H1 (cell line): Measurements from ENCODE around the gene EEF2K. TPM values are rescaled to one million over a fixed set of nuclear protein-coding genes. Genes with fewer than 3 reads are reported as not detected.

Experiments used
- CTCF ChIA-PET: fragments of 300-600 bp; sonication (Branson Sonifier 250); formaldehyde crosslinking; loops from one replicate; lab custom pipeline; 2021; ENCODE audit not compliant: partially characterized antibody; lab: Charles Lee
- POLR2A ChIA-PET: fragments of 300-600 bp; sonication (Branson Sonifier 250); formaldehyde crosslinking; loops from one replicate; lab custom pipeline; 2021; ENCODE audit warnings: inconsistent platforms; ENCODE audit not compliant: partially characterized antibody; lab: Charles Lee
- DNase-seq, 2 experiments: peaks; one replicate each; pipeline versions ENCODE4 v3.0.0 to v3.0.0-alpha.2; 2010 to 2022; ENCODE audit warnings: low spot score in 2 of 2, low read depth in 1 of 2, mixed read lengths in 1 of 2
- FAIRE-seq: peaks from 2 replicates; lab custom pipeline; 2011; peaks lifted over from hg19 to GRCh38; lab: Jason Lieb, UNC
- H2AFZ ChIP-seq: 2 replicates; pipeline ENCODE4 v1.8.1; 2012; ENCODE audit warnings: low read length, inconsistent platforms
- H2AK5ac ChIP-seq: 2 replicates; pipeline ENCODE4 v1.6.1; 2013; ENCODE audit warnings: low read depth, low read length
- H2BK120ac ChIP-seq: replicated peaks from 2 replicates; pipeline ENCODE3; 2013; ENCODE audit warnings: low read depth, low read length, inconsistent platforms
- H2BK12ac ChIP-seq: 2 replicates; pipeline ENCODE4 v1.6.1; 2013; ENCODE audit warnings: low read depth, low read length
- H2BK15ac ChIP-seq: 2 replicates; pipeline ENCODE4 v1.6.1; 2013; ENCODE audit warnings: low read length
- H2BK20ac ChIP-seq: 2 replicates; pipeline ENCODE4 v1.6.1; 2013; ENCODE audit warnings: low read length
- H2BK5ac ChIP-seq: 2 replicates; pipeline ENCODE4 v1.6.1; 2013; ENCODE audit warnings: low read depth, low read length
- H3K14ac ChIP-seq: 2 replicates; pipeline ENCODE4 v1.6.1; 2013; ENCODE audit warnings: inconsistent platforms; ENCODE audit not compliant: insufficient read length
- H3K18ac ChIP-seq: 2 replicates; pipeline ENCODE4 v1.6.1; 2013; ENCODE audit warnings: low read length; ENCODE audit errors: extremely low read depth
- H3K23ac ChIP-seq: 2 replicates; pipeline ENCODE4 v1.6.1; 2013; ENCODE audit warnings: inconsistent platforms; ENCODE audit not compliant: insufficient read length
- H3K23me2 ChIP-seq: 2 replicates; pipeline ENCODE4 v1.6.1; 2013; ENCODE audit warnings: low read depth, low read length
- H3K27ac ChIP-seq: 2 replicates; pipeline ENCODE4 v1.6.1; 2011; ENCODE audit warnings: low read depth, low read length, inconsistent platforms
- H3K27me3 ChIP-seq, 4 experiments: replicated peaks in 1 of 4; 1 replicate in 1 of 4; 2 replicates in 3 of 4; pipeline versions ENCODE4 v1.6.1 to v1.8.1; 2011 to 2013; ENCODE audit warnings: low read length in 3 of 4, mild to moderate bottlenecking in 3 of 4, inconsistent platforms in 2 of 4, mixed read lengths in 2 of 4, moderate library complexity in 1 of 4; ENCODE audit not compliant: control insufficient read depth in 3 of 4, insufficient read depth in 3 of 4; ENCODE audit errors: extremely low read depth in 1 of 4
- H3K36me3 ChIP-seq, 4 experiments: 2 replicates each; pipeline versions ENCODE4 v1.6.1 to v1.8.1; 2011 to 2013; ENCODE audit warnings: mild to moderate bottlenecking in 4 of 4, low read length in 3 of 4, moderate library complexity in 2 of 4, control low read depth in 1 of 4, inconsistent platforms in 1 of 4; ENCODE audit not compliant: insufficient read depth in 4 of 4, control insufficient read depth in 2 of 4
- H3K4ac ChIP-seq: replicated peaks from 2 replicates; pipeline ENCODE3; 2013; ENCODE audit warnings: low read length, low read depth, mixed read lengths, inconsistent platforms; ENCODE audit not compliant: insufficient read length
- H3K4me1 ChIP-seq, 4 experiments: replicated peaks in 1 of 4; 1 replicate in 1 of 4; 2 replicates in 3 of 4; pipeline versions ENCODE4 v1.6.1 to v1.8.1; 2011 to 2013; ENCODE audit warnings: low read length in 3 of 4, inconsistent platforms in 2 of 4, mixed read lengths in 1 of 4; ENCODE audit not compliant: insufficient read depth in 4 of 4, control insufficient read depth in 3 of 4
- H3K4me2 ChIP-seq, 2 experiments: 2 replicates each; pipeline versions ENCODE4 v1.6.1 to v1.8.1; 2011 to 2013; ENCODE audit warnings: low read depth in 2 of 2, low read length in 2 of 2, control low read depth in 1 of 2, inconsistent platforms in 1 of 2, mild to moderate bottlenecking in 1 of 2; ENCODE audit not compliant: insufficient read depth in 1 of 2
- H3K4me3 ChIP-seq, 4 experiments: fragments of 200-600, 300-600 bp in 1 of 4; sonication (generic), shearing (Covaris generic), sonication (Bioruptor Twin) in 1 of 4; 2 replicates each; pipeline versions ENCODE4 v1.5.1 to v1.8.1; 2011 to 2016; ENCODE audit warnings: low read length in 4 of 4, low read depth in 3 of 4, control low read depth in 2 of 4, inconsistent platforms in 2 of 4, mild to moderate bottlenecking in 2 of 4, mixed read lengths in 1 of 4, moderate library complexity in 1 of 4; ENCODE audit not compliant: insufficient read depth in 2 of 4; ENCODE audit errors: extremely low read depth in 1 of 4
- H3K56ac ChIP-seq: replicated peaks from 2 replicates; pipeline ENCODE3; 2013; ENCODE audit warnings: low read depth, mild to moderate bottlenecking, mixed read lengths, low read length, inconsistent platforms; ENCODE audit not compliant: insufficient read length
- H3K79me1 ChIP-seq: 2 replicates; pipeline ENCODE4 v1.6.1; 2013; ENCODE audit warnings: low read depth, low read length, control low read depth
- H3K79me2 ChIP-seq, 2 experiments: 2 replicates each; pipeline versions ENCODE4 v1.6.1 to v1.8.1; 2012 to 2013; ENCODE audit warnings: low read length in 2 of 2, mild to moderate bottlenecking in 2 of 2, inconsistent platforms in 1 of 2; ENCODE audit not compliant: insufficient read depth in 2 of 2, control insufficient read depth in 1 of 2
- H3K9ac ChIP-seq, 4 experiments: replicated peaks in 1 of 4; 1 replicate in 1 of 4; 2 replicates in 3 of 4; pipeline versions ENCODE4 v1.6.1 to v1.8.1; 2011 to 2013; ENCODE audit warnings: low read depth in 3 of 4, low read length in 3 of 4, control low read depth in 2 of 4, mild to moderate bottlenecking in 2 of 4, moderate library complexity in 2 of 4, inconsistent platforms in 1 of 4; ENCODE audit errors: extremely low read depth in 1 of 4
- H3K9me3 ChIP-seq, 2 experiments: 2 replicates each; pipeline versions ENCODE4 v1.6.1 to v1.8.1; 2012 to 2013; ENCODE audit warnings: mild to moderate bottlenecking in 2 of 2, moderate library complexity in 2 of 2, control low read depth in 1 of 2, inconsistent platforms in 1 of 2, low read depth in 1 of 2, low read length in 1 of 2, mixed read lengths in 1 of 2; ENCODE audit not compliant: insufficient read depth in 2 of 2
- H4K20me1 ChIP-seq, 2 experiments: replicated peaks in 1 of 2; 2 replicates each; pipeline versions ENCODE3 to v1.8.1; 2011 to 2013; ENCODE audit warnings: inconsistent platforms in 2 of 2, low read length in 2 of 2, mild to moderate bottlenecking in 1 of 2; ENCODE audit not compliant: insufficient read depth in 2 of 2, control insufficient read depth in 1 of 2
- H4K5ac ChIP-seq: 2 replicates; pipeline ENCODE4 v1.6.1; 2013; ENCODE audit warnings: low read length, low read depth, mixed read lengths, inconsistent platforms; ENCODE audit not compliant: insufficient read length
- H4K8ac ChIP-seq: 2 replicates; pipeline ENCODE4 v1.8.0; 2013; ENCODE audit warnings: mild to moderate bottlenecking, moderate library complexity, low read length, inconsistent platforms; ENCODE audit not compliant: insufficient read depth; ENCODE audit errors: extremely low read depth
- H4K91ac ChIP-seq: replicated peaks from 2 replicates; pipeline ENCODE3; 2013; ENCODE audit warnings: low read length, mixed read lengths, inconsistent platforms; ENCODE audit not compliant: insufficient read length
- WGBS, 2 experiments: shearing (Covaris generic) in 1 of 2; methylation state at CpG; one replicate each; pipeline versions ENCODE4 v1.1.6 to v1.1.7; 2013 to 2015; ENCODE audit warnings: low lambda C conversion rate in 2 of 2, mixed read lengths in 2 of 2, inconsistent platforms in 1 of 2, low coverage in 1 of 2, missing lambda C conversion rate in 1 of 2; ENCODE audit not compliant: insufficient replicate concordance in 2 of 2, insufficient coverage in 1 of 2, insufficient read length in 1 of 2; ENCODE audit errors: extremely low coverage in 1 of 2, missing lambda C conversion rate in 1 of 2; 5-methylcytosine and 5-hydroxymethylcytosine counted together
- polyA plus RNA-seq, 7 experiments: library from polyadenylated mRNA; depleted of rRNA in 3 of 7; stranded (reverse) in 5 of 7; unstranded in 2 of 7; fragments of >200 nt in 5 of 7; fragments of 200-250 nt in 2 of 7; gene quantifications; 1 replicate in 5 of 7; 2 replicates in 1 of 7; 4 replicates in 1 of 7; pipeline versions ENCODE4 v1.2.1 to v1.2.3, GENCODE V29; 2011 to 2013; ENCODE audit warnings: missing spikeins in 2 of 7, mixed read lengths in 2 of 7
- total RNA-seq: library from RNA; stranded (reverse); fragmentation: NEBNext Ultra II Directional; extraction: Animal tissue kit (Norgen Biotek cat#: 25700); gene quantifications from 2 replicates; pipeline ENCODE4 v1.2.1, GENCODE V29; 2021

The EEF2K gene
- total and polyA plus RNA-seq, 2 of the 8 experiments (the other 6 are each of a cell fraction or from before 2014, with no cell fraction given), result 14.9 to 30.2 TPM

GRCh38 chr16:22214889-22215288 is 8.8 kb downstream of the EEF2K start:
- H3K9me3 ChIP-seq, result peaks cover 0 to 6% of the 10 kb centered on the region in 2 experiments; a peak in 1 of 4 replicates
- 79% methylated on average over 3 of the region's 3 CpGs; no CpG with 5 or more reads in 1 of the 2 experiments for WGBS, 2 experiments
- no peak overlapping the region for H2AK5ac ChIP-seq
- peaks cover 3% of the 10 kb centered on the region; the same call in 1 of the 2 replicates for H3K79me1 ChIP-seq
- no peak overlapping the region for H3K4ac ChIP-seq
- H4K20me1 ChIP-seq, result peaks cover 0 to 3% of the 10 kb centered on the region in 2 experiments
- ChIA-PET CTCF (interaction anchor here (3.2 to 11.1 kb wide), 2 partner anchors 9 to 11 kb away, joined by 11 to 66 read pairs; partner anchors contain the start of gene EEF2K), POLR2A (interaction anchor here (2.1 kb wide), 1 partner anchor 9 kb away, joined by 10 read pairs; the partner anchor contains the start of gene EEF2K)
- H3K18ac ChIP-seq, result no peak overlapping the region
- no peak for DNase-seq
- H3K4me2 ChIP-seq, result no peak overlapping the region
- H3K4me1 ChIP-seq, result no peaks in the 10 kb centered on the region
- H3K36me3 ChIP-seq, result no peaks in the 10 kb centered on the region; a peak in 1 of 8 replicates
- H3K9ac ChIP-seq, result no peak overlapping the region
- no peak for FAIRE-seq
- no peak overlapping the region for H3K56ac ChIP-seq
- no peak overlapping the region for H3K4me3 ChIP-seq
- no peaks in the 10 kb centered on the region for H3K23me2 ChIP-seq
- H2BK120ac ChIP-seq, result no peak overlapping the region
- H3K23ac ChIP-seq, result no peak overlapping the region
- no peak overlapping the region for H4K5ac ChIP-seq
- no peak overlapping the region for H4K8ac ChIP-seq
- H4K91ac ChIP-seq, result no peak overlapping the region
- peaks cover 0 to 25% of the 10 kb centered on the region in 2 experiments; a peak in 2 of 4 replicates for H3K79me2 ChIP-seq
- H2BK5ac ChIP-seq, result no peak overlapping the region
- no peaks in the 10 kb centered on the region for H3K27me3 ChIP-seq
- no peak overlapping the region for H3K14ac ChIP-seq
- H2BK12ac ChIP-seq, result no peak overlapping the region
- no peak overlapping the region for H3K27ac ChIP-seq
- H2BK20ac ChIP-seq, result no peak overlapping the region
- H2AFZ ChIP-seq, result no peak overlapping the region
- no peak overlapping the region for H2BK15ac ChIP-seq
